GM21515 (cell line): ENCODE measurements around the gene MPC1.

Experiments
- ATAC-seq: cut with Tn5 transposase; IDR thresholded peaks from one replicate; pipeline ENCODE4 v1.9.1; 2021; ENCODE audit not compliant: unreplicated experiment

Gene MPC1

DNA sequence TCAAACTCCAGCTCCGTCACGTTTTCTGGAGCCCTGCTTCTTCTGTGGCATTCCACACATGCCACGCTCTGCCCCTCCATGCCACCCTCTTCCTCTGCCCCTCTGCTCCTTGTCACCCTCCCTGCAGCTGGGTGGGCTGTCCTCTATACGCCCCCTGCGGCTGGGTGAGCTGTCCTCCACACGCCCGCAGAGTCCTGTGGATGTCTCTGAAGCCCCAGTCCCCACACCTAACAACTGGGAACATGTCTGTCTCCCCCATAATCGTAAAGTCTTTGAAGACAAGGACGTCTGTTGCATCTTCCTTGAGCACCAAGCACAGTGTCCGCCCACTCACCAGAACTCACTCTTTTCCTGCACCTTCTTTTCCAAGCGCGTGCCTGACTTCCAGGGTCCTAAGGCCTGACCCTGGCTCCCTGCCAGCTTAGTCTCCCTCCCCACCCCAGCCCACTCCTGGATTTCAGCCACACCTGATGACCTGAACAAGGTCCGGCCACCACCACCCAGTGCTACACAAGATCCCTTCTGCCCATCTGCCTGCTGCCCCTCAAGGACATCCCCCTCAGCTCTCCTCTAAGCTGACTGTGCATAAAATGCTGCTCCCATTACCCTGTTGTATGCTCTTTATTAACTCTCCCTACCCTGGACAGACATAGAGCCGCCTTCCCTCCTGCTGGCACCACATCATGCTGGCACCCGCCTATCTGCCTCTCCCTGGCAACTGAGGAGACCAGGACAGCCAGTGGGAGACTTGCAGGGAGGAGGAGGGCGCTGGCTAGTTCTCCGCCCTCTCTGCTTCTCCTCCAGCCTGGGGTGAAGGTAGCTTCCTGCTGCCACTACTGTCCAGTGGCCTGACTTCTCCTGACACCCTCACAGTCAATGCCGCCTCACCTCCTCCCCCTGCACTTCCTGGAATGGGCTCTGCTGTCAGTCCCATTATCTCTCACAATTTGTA is 63.8 kb downstream of the MPC1 start:
- no peak for ATAC-seq

DNA sequence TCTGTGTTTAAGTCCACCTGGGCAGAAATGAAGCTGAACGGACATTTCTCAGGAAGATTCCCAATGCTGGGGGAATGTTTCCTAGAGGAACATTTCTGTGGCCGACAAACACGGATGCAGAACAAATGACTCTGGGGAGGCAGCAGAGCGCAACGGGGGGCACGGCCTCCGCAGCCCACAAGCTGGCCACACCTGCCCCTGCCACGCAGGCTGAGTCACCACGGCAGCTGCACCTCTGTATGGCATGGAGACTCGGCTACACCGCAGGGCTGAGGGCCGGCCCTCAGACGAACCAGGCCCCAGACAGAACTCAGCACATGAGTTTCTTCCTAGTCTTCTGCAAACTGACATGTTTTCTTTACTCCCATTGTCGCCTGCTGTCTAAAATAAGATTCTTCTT is 64.5 kb downstream of the MPC1 start:
- ATAC-seq = no peak

DNA sequence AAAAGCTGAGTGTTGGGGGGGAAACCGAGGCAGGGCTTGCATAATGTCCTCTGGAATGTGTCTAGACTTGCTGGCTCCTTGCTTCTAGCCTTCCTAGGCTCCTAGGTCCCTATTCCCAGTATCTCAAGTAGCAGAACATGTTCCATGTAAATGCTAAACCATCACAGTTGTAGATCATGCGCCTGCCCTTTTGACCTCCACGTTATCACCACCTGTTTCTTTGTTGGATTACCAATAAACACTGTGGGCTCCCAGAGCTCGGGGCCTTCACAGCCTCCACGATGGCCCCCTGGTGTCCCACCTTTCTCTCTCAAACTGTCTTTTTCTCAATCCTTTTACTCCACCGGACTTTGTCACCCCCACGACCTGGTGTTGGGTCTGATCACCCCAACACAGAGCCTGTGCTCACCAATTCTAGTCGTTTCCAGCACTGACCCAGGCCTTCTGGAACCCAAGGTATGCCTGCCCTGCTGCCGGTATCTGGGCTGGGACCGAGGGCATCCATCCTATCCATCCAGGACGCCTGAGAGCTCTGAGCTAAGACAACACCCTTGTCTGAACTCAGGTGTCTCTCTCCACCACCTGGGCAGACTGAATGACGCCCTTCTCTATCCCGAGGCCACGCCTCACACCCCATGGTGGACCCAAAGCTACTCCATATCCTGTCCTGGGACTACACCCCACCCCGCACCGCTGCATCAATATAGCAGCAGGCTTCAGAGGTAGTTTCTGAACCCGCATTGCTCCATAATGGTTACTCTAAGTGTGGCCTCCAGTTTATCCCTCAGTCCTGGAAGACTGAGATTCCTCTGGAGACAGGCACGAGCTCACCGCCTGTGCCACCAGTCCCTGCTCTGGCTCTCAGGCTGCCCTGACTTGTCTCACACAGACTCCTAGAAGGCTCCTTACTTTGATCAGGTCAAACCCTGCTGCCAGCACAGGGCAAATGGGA is 65.2 kb downstream of the MPC1 start:
- ATAC-seq = no peak

DNA sequence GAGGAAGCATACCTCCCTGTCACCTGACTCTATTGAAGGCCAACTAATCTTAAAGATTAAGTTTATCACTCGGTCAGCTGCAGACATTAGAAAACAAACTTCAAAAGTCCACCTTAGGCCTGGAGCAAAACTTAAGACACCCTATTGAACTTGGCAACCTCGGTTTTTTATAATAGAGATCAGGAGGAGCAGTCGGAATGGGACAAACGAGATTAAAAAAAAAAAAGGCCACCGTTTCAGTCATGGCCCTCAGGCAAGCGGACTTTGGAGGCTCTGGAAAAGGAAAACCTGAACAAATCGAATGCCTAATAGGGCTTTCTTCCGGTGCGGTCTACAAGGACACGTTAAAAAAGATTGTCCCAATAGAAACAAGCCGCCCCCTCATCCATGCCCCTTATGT is 67.3 kb downstream of the MPC1 start:
- ATAC-seq = no peak
